DOHH2 (cell line): ENCODE results near the gene CMKLR1.

Experiments
- EZH2phosphoT487 ChIP-seq: fragments of 200-600 bp; sonication (generic); IDR thresholded peaks from 2 replicates; pipeline ENCODE4 v1.6.1; 2017; ENCODE audit warnings: borderline replicate concordance, mild to moderate bottlenecking, antibody characterized with exemption, low read length, moderate library complexity, mixed read lengths
- TF ChIP-seq, protein P1 (sequence below): fragments of 200-600 bp; sonication (generic); IDR thresholded peaks from one replicate; pipeline ENCODE4 v1.5.1; 2014; ENCODE audit warnings: antibody characterized with exemption, mild to moderate bottlenecking, low read depth, low read length; ENCODE audit not compliant: poor library complexity, severe bottlenecking

DNA sequence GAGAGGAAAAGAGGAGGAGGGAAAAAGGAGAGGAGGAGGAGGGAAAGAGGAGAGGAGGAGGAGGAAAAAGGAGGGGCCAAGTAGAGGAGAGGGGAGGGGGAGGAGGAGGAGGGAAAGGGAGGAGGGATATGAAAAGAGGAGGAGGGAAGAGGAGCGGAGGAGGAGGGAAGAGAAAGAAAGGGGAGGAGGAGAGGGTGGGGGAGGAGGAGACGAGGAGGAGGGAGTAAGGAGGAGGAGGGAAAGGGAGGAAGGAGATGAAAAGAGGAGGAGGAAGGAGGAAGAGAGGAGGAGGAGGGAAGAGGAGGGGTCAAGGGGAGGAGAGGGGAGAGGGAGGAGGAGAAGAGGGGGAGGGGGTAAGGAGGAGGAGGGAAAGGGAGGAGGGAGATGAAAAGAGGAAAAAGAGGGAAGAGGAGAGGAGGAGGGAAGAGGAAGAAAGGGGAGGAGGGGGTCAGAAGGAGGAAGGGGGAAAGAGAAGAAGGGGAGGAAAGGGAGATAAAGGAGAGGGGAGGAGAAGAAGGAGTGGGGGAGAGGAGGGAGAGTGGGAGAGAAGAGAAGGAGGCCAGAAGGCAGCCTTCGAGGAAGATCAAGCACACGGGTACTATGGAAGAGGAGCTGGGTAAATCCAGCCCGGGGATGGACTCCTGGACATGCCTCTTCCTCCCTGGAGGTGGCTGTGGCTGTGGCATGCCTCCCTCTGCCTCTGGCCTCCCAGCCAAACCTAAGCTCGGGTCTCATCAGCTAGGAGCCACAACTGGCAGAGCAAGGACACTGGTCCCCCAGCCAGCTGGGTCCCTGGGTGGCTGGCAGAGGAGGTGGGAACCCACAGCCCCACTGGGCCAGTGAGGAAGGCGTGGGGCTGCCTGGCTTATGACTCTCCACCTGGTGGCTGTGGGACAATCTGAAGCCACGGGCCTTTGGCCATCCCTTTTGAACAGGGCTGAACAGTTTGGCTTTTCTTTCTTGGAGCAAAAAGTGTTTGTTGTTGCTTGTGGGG is 3.0 kb upstream of the CMKLR1 start:
- TF ChIP-seq, protein P1, sequence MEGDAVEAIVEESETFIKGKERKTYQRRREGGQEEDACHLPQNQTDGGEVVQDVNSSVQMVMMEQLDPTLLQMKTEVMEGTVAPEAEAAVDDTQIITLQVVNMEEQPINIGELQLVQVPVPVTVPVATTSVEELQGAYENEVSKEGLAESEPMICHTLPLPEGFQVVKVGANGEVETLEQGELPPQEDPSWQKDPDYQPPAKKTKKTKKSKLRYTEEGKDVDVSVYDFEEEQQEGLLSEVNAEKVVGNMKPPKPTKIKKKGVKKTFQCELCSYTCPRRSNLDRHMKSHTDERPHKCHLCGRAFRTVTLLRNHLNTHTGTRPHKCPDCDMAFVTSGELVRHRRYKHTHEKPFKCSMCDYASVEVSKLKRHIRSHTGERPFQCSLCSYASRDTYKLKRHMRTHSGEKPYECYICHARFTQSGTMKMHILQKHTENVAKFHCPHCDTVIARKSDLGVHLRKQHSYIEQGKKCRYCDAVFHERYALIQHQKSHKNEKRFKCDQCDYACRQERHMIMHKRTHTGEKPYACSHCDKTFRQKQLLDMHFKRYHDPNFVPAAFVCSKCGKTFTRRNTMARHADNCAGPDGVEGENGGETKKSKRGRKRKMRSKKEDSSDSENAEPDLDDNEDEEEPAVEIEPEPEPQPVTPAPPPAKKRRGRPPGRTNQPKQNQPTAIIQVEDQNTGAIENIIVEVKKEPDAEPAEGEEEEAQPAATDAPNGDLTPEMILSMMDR: no peak
- TF ChIP-seq EZH2phosphoT487: no peak
